Smooth muscle cell of the brain vasculature (primary cell): ENCODE results near the gene PMP22.
"Not testable (repeated sequence)": the region's sequence is repeated elsewhere in the genome, so short reads cannot be mapped to it uniquely, and the experiment has no call there.

Experiments used
- DNase-seq: peaks from one replicate; pipeline ENCODE4 v3.0.0-alpha.2; 2012; ENCODE audit warnings: low read depth, low spot score

The PMP22 gene

DNA sequence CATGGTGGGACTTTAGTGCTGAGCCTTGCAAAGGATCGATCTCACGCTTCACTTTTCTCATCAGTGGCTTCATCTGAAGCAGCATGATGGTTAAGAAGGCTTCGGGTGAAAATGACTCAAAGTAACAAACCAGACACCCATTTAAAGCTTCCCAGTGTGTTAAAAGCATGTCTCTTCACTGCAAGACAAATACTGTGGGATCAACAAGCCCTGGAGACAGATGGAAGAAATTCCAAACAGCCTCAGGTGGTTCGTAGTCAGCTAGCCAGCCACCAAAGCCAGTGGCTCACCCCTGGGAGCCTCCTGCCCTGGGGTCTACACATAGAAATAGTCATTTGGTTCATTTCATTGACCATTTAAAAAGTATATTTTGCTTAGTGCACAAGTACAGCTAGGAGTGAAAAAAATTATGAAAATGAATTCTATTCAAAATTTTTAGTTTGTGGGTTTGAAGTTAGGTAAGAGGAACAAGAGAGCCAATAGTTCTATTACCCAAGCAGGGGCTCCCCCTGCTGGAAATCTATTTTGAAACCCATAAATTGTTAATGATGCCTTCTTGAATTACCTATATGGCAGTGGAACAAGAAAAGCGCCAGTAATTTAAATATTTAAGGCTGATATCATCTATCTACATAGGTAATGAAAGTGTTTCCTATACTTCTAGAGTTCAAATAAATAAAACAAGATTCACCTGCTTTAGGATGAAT lies 51.6 kb downstream of the PMP22 start:
- DNase-seq: no peak

DNA sequence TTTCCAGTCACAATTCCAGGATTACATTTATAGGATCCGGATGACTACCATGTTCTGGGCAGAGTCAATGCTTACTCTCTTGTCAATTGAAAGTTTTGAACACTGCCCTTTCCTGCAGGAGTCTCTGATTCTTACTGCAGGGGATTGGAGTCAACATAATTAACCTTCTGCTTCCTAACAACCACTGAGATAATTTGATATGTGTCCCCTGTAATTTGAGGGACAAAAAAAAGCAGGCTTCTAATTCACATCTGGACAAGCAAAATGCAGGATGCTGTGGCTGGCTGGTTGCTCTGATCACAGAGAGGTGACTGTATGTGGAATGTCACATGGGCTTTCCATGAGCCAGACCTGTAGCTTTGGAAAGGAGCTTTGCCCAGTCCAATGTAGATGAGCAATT lies 54.9 kb downstream of the PMP22 start:
- DNase-seq: no peak

DNA sequence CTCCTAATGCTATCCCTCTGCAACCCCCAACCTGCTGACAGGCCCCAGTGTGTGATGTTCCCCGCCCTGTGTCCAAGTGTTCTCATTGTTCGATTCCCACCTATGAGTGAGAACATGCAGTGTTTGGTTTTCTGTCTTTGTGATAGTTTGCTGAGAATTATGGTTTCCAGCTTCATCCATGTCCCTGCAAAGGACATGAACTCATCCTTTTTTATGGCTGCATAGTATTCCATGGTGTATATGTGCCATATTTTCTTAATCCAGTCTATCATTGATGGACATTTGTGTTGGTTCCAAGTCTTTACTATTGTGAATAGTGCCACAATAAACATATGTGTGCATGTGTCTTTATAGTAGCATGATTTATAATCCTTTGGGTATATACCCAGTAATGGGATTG lies 62.1 kb downstream of the PMP22 start:
- not testable (repeated sequence) for DNase-seq

DNA sequence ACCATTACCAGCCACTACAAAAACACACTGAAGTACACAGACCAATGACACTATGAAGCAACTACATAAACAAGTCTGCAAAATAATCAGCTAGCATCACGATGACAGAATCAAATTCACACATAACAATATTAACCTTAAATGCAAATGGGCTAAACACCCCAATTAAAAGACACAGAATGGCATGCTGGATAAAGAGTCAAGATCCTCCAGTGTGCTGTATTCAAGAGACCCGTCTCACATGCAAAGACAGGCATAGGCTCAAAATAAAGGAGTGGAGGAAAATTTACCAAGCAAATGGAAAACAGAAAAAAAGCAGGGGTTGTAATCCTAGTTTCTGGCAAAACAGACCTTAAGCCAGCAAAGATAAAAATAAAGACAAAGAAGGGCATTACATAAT lies 64.6 kb downstream of the PMP22 start:
- DNase-seq: not testable (repeated sequence)

DNA sequence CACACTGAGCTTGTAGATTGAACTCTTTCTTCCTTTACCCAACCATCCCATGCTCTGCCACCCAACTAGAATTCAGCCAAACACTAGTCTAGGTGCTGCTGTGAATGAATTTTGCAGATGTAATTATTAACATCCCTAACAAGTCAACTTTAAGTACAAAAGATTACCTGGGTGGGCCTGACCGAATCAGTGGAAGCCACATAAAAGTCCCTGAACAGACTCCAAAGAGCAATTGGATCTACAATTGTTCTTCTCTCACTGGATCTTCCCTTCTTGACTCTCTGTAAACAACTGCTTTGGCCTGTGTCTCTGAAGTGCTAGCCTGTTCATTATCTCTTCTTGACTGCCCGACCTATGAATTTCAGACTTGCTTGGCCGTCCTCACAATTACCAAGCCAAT lies 67.9 kb downstream of the PMP22 start:
- DNase-seq: no peak

DNA sequence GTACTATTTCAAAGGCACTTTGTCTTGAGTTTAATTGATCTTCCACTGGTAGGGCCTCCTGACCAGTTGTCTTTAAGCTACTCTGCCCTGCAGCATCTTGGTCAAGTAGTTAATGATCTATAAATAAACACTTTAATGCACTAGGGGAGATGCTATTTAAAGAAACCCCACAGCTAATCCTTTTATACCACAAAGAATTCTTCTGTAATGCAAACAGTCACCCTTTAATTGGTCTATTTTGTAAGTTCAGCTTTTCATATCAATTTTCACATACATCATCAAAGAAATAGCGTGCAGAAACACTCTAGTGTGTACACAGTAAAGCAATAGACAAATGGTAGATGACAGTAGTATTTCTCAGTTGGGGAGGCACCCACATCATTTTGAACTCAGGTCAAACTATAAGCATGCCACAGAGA lies 70.3 kb downstream of the PMP22 start:
- DNase-seq: no peak

DNA sequence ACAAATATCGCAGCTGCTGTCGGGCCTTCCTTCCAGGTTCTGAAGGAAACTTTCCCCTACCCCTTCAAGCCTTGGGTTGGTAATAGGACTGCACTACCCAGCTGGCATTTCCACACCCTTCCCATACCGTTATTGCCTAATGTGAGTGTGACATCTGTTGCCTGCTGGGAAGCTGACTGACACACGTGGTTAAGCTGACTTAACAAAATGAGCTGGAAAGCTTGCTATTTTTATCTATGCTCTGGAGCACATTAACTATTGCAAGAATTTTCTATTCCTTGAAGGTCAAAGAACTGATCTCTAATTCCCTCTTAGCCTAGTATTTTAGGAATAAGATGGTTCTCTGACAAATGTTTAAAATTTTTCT lies 79.5 kb downstream of the PMP22 start:
- DNase-seq: peak; percentile 6

DNA sequence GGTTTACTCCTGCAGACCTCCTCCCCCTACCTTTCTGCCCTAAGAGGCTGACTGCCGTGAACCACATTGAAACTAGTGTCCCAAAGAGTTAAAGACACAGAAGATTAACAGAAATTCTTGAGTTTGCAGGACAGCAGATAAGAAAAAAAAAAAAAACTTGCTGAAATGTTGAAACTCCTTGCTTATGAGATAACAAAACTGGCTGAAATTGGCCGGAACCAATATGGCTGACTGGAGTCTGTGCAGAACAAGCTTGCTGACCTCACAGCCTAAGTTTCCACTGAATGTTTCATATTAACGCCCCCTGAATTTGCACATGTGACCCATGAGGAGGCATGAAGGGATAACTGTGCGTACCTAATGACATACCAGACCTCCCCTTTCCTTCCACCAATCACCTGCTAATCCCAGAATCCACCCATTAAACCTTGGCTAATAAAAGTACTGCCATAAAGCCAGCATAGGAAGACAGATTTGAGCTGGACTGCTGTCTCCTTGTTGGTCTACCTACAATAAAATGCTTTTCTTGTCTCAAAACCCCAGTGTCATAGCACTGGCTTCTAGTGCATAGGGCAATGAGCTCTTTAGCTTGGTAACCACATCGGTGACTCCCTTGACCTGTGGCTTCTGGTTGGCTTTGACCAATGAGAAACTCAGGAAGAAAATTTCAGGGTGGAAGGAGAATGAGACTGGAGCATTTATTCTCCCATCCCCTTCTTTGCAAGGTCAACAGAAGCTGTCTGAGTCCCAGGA lies 80.1 kb downstream of the PMP22 start:
- DNase-seq: no peak

DNA sequence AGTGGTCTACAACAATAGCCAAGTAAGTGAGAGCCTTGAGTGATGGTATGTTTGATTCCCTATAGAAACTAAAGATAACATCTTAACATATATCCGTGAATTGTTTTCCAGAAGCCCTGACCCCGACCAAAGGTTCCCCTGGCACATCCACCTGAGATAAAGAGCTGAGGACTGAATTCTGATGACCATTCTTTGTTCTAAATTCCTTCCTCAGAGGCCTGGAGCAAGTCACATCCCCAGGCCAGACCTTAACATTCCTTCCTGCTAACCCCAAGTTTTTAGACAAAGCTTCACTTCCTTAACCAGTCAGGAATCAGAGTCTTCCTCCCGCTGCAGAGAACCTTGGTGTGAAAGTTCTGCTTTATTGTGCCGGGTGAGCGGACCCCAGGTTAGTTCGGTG lies 83.3 kb downstream of the PMP22 start:
- no peak for DNase-seq

DNA sequence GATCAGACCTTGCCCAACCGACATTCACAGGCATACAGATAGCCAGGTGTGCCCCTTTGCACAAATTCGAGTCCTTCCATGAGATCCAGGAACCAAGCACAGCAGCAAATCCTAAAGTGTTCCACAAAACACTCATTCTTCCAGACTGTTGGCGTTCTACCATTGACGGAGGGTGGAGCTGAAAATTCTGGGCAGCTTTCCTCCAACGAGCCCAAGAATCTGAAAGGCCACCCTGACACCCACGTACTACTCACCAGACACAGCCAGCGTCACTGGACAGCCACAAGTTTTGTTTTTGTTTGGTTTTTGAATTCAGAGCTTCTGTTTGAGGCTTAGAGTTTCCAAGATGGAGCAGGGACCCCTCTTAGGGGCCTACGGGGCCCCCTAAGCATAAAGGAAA lies 83.8 kb downstream of the PMP22 start:
- DNase-seq: no peak

DNA sequence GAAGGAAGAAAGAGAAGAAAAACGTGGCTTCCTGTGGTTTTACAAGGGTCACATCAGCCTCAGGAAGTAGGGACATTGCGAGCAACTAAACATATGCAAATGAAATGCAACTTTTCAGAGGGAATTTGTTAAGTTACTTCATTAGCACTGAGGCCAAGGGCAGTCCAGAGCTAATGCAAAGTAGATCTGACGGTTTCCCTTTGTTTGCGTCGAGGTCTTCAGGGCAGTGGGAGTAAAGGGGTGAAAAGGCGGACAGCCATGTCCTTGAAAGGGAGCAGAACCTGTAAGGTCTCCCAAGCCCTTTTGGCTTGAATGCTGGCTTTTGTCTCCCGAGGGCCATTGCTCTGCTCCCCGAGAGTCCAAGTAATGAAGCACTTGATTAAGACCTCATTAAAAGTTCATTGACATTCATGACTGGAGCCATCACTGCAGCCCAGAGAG lies 85.0 kb downstream of the PMP22 start:
- no peak for DNase-seq
